ENCODE data around the gene PEX11B.

Gene PEX11B

GRCh38 chr1:145958734-145959133, 40.2 kb upstream of the PEX11B start:
- intact Hi-C loops (cut with micrococcal nuclease): no loop called here

DNA sequence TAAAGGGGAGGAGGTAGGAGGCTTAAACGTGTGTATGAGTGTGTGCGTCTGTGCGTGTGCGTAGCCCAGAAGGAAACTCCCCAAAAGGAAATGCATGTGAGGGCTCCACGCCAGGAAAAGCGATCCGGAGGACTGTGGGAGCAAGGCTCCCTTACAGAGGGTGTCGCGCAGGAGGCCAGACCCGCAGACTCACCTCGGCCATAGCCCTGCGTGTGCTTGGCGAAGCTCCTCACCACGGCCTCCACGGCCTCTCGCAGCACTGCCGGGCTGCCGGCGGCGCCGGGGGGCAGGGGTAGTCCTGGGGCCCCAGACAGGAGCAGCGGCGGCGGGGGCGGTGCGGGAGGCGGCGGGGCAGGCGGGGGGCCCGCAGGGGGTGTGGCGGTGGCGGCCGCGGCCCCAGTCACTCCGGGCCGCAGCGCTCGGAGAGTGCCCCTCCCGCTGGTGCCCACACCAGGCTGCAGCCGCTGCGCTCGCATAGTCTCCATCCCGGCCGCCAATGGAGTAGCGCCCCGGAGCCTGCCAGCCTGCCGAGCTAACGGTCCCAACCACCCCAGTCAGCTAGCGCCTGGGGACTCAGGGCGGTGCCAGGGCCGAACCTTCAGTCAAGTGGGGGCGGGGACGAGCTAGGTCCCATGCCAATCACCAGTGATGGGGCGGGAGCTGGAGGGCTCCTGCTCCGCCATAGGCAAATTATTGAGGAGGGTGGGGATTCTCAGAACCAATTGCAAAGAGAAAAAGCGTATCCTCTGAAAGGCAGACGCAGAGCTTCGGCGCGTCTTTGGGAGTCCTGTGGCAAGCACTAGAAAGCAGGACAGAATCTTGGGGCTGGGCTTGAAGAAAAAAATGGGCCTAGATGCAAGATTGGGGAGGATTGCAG, 39.2 kb upstream of the PEX11B start, which contains the start of gene LIX1L:
Gene LIX1L (minus strand): TSS at position 575 of the 877 bp plus-strand sequence. CDS start 90 bp downstream, at position 485.
- Mint-ChIP-seq H3K27me3 (peaks cover 23% of the 10 kb centered on the region), H3K36me3 (ENCODE audit: low read depth) (peaks cover 7% of the 10 kb centered on the region), H3K9me3 (no peaks in the 10 kb centered on the region), H3K4me3 (peak within 1 kb of the TSS; percentile 79), H3K4me1 (ENCODE audit: low read depth) (peaks cover 80% of the 10 kb centered on the region), H3K27ac (peak within 1 kb of the TSS; percentile 71)
- intact Hi-C loops (cut with micrococcal nuclease): no loop called here

More at GRCh38 chr1:145958734-145959133, 40.2 kb upstream of the PEX11B start:
- H3K4me3 Mint-ChIP-seq: no peak overlapping the region
- H3K9me3 Mint-ChIP-seq: no peaks in the 10 kb centered on the region
- H3K4me1 Mint-ChIP-seq (ENCODE audit: low read depth): peaks cover 90% of the 10 kb centered on the region
- H3K27ac Mint-ChIP-seq: no peak overlapping the region
- peaks cover 7% of the 10 kb centered on the region for H3K36me3 Mint-ChIP-seq (ENCODE audit: low read depth)
- H3K27me3 Mint-ChIP-seq: peaks cover 29% of the 10 kb centered on the region

DNA sequence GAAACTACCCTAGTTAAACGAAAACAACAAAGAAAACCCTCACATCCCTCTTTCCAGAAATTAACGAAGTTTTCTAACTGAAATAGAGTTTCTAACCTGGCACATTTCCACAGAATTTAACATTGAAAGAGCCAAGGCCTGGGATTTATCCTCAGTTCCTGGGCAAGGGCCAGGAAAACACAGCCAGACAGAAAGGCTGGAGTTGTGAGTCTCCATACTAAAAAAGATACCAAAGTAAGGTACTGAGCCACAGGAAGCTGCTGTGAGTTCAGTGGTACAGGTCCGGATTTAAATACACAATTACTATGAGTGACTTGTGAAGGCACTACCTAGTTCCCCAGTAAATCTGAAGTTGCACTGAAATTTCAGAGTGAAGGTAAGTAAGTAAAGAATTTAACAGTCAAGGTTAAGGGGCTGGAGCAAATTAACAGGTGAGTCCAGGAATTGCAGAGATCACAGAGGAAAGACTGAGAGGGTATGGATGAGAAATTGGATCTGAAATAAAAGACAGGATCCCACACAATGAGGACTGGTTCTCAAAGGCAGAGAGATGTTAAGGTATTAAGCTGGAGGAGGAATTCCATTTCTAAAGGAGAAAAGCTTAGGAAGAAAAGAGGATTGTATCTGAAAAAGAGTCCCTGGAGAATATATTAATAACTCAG, 38.4 kb upstream of the PEX11B start:
- Mint-ChIP-seq H3K27me3 (peaks cover 17% of the 10 kb centered on the region), H3K36me3 (ENCODE audit: low read depth) (peaks cover 8% of the 10 kb centered on the region), H3K4me1 (ENCODE audit: low read depth) (peaks cover 72% of the 10 kb centered on the region), H3K9me3 (no peaks in the 10 kb centered on the region), H3K4me3 (peak overlapping the region; percentile 79), H3K27ac (peak overlapping the region; percentile 71)
- intact Hi-C loops (cut with micrococcal nuclease): no loop called here

GRCh38 chr1:145956361-145956760, 37.8 kb upstream of the PEX11B start:
- peaks cover 11% of the 10 kb centered on the region for H3K27me3 Mint-ChIP-seq
- H3K4me1 Mint-ChIP-seq (ENCODE audit: low read depth): peaks cover 67% of the 10 kb centered on the region
- H3K27ac Mint-ChIP-seq: peak overlapping the region; percentile 71
- intact Hi-C loops (cut with micrococcal nuclease): no loop called here
- peaks cover 13% of the 10 kb centered on the region for H3K36me3 Mint-ChIP-seq (ENCODE audit: low read depth)
- peak overlapping the region; percentile 79 for H3K4me3 Mint-ChIP-seq
- H3K9me3 Mint-ChIP-seq: no peaks in the 10 kb centered on the region

DNA sequence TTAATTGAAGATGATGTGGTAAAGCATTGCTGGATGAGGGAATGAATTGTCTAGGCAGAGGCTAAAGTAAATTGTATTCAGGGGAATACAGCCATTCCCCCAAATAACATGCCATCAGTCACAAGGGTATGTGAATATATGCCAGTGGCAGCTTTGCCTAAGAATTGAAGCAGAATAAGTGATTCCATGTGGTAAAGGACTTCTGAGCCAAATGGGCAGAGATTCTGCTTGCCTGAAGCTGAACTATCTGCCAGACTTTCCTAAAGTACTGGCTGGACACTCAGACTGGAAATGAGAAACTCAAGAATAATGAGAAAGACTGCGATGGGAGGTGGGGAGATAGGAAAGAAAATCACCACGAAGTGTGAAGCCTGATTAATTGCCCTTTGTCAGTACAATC, 36.9 kb upstream of the PEX11B start:
- no peaks in the 10 kb centered on the region for H3K9me3 Mint-ChIP-seq
- no peak overlapping the region for H3K4me3 Mint-ChIP-seq
- H3K36me3 Mint-ChIP-seq (ENCODE audit: low read depth): peaks cover 9% of the 10 kb centered on the region
- intact Hi-C loops (cut with micrococcal nuclease): no loop called here
- no peak overlapping the region for H3K27ac Mint-ChIP-seq
- peaks cover 2% of the 10 kb centered on the region for H3K27me3 Mint-ChIP-seq
- peaks cover 63% of the 10 kb centered on the region for H3K4me1 Mint-ChIP-seq (ENCODE audit: low read depth)

DNA sequence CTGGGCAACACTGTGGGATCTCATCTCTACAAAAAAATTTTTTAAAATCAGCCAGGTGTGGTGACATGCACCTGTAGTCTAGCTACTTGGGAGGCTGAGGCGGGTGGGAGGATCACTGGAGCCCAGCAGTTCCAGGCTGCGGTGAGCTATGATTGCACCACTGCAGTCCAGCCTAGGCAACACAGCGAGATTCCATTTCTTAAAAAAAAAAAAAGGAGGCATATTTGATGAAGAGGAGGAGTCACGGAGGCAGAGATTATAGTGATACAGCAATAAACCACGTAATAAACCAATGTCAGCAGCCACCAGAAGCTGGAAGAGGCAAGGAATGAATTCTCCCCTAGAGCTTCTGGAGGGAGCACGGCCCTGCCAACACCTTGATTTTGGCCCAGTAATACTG, 35.3 kb upstream of the PEX11B start:
- intact Hi-C loops (cut with micrococcal nuclease): no loop called here
- no peaks in the 10 kb centered on the region for H3K9me3 Mint-ChIP-seq
- peaks cover 55% of the 10 kb centered on the region for H3K4me1 Mint-ChIP-seq (ENCODE audit: low read depth)

GRCh38 chr1:145952903-145953302, 34.4 kb upstream of the PEX11B start:
- H3K4me1 Mint-ChIP-seq (ENCODE audit: low read depth): peaks cover 45% of the 10 kb centered on the region

More for the DNA sequence above, 35.3 kb upstream of the PEX11B start:
- Mint-ChIP-seq H3K36me3 (ENCODE audit: low read depth) (peaks cover 16% of the 10 kb centered on the region), H3K27me3 (no peaks in the 10 kb centered on the region), H3K4me3 (no peak overlapping the region), H3K27ac (no peak overlapping the region)

DNA sequence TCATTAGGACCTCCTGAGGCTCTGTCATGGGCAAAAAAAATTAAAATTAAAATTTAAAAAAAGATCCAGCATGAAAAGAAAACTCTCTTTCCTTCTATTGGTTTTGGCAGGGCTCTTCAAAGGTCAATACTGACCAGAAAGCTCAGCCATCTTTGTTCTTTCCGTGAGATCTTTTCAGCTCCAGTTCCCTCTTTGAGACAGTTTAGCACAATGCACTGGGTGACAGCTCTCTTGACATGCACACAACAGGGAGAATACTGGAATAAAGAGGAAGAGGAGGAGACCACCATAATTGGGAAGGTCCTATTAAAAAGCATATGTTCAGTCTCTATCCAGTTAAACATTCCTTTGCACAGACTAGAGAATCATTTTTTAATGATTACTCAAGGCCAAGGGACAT, 33.0 kb upstream of the PEX11B start:
- H3K36me3 Mint-ChIP-seq (ENCODE audit: low read depth): peaks cover 21% of the 10 kb centered on the region
- intact Hi-C loops (cut with micrococcal nuclease): no loop called here
- no peak overlapping the region for H3K4me3 Mint-ChIP-seq
- H3K27ac Mint-ChIP-seq: no peak overlapping the region
- peaks cover 36% of the 10 kb centered on the region for H3K4me1 Mint-ChIP-seq (ENCODE audit: low read depth)
- H3K9me3 Mint-ChIP-seq: no peaks in the 10 kb centered on the region
- no peaks in the 10 kb centered on the region for H3K27me3 Mint-ChIP-seq

More at GRCh38 chr1:145952903-145953302, 34.4 kb upstream of the PEX11B start:
- H3K27ac Mint-ChIP-seq: no peak overlapping the region
- H3K9me3 Mint-ChIP-seq: no peaks in the 10 kb centered on the region
- H3K4me3 Mint-ChIP-seq: no peak overlapping the region
- H3K36me3 Mint-ChIP-seq (ENCODE audit: low read depth): peaks cover 16% of the 10 kb centered on the region
- no peaks in the 10 kb centered on the region for H3K27me3 Mint-ChIP-seq
- intact Hi-C loops (cut with micrococcal nuclease): no loop called here

- peaks cover 13% of the 10 kb centered on the region for H3K4me1 Mint-ChIP-seq (ENCODE audit: low read depth)
- intact Hi-C loops (cut with micrococcal nuclease): no loop called here
- no peaks in the 10 kb centered on the region for H3K9me3 Mint-ChIP-seq
Observed at GRCh38 chr1:145949219-145949618, 30.7 kb upstream of the PEX11B start.

GRCh38 chr1:145947551-145947950, 29.0 kb upstream of the PEX11B start:
- H3K9me3 Mint-ChIP-seq: no peaks in the 10 kb centered on the region
- no peak overlapping the region for H3K4me3 Mint-ChIP-seq
- no peak overlapping the region for H3K27ac Mint-ChIP-seq
- intact Hi-C loops (cut with micrococcal nuclease): no loop called here
- peaks cover 22% of the 10 kb centered on the region for H3K4me1 Mint-ChIP-seq (ENCODE audit: low read depth)
- H3K27me3 Mint-ChIP-seq: no peaks in the 10 kb centered on the region
- H3K36me3 Mint-ChIP-seq (ENCODE audit: low read depth): peaks cover 50% of the 10 kb centered on the region

More at GRCh38 chr1:145949219-145949618, 30.7 kb upstream of the PEX11B start:
- H3K36me3 Mint-ChIP-seq (ENCODE audit: low read depth): peaks cover 35% of the 10 kb centered on the region
- no peak overlapping the region for H3K4me3 Mint-ChIP-seq
- H3K27me3 Mint-ChIP-seq: no peaks in the 10 kb centered on the region
- H3K27ac Mint-ChIP-seq: no peak overlapping the region

- no peaks in the 10 kb centered on the region for H3K9me3 Mint-ChIP-seq
- no peak overlapping the region for H3K27ac Mint-ChIP-seq
- intact Hi-C loops (cut with micrococcal nuclease): no loop called here
- H3K27me3 Mint-ChIP-seq: no peaks in the 10 kb centered on the region
- H3K36me3 Mint-ChIP-seq (ENCODE audit: low read depth): peaks cover 56% of the 10 kb centered on the region
- H3K4me1 Mint-ChIP-seq (ENCODE audit: low read depth): peaks cover 25% of the 10 kb centered on the region
- H3K4me3 Mint-ChIP-seq: no peak overlapping the region
Observed at GRCh38 chr1:145946477-145946986, 28.0 kb upstream of the PEX11B start.

DNA sequence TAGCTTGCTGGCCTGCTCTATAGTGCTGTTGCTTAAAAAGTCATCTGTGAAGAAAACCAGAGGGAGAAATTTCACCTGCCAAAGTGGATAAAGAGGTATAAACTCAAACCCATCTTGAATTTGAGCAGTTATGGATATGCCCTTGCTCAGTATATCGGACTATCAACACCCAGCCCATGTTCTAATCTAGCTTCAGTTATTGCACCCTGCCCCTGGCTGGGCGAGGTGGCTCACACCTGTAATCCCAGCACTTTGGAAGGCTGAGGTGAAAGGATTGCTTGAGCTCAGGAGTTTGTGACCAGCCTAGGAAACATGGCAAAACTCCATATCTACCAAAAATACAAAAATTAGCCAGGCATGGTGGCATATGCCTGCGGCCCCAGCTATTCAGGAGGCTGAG, 26.0 kb upstream of the PEX11B start:
- intact Hi-C loops (cut with micrococcal nuclease): no loop called here
- Mint-ChIP-seq H3K4me3 (no peak overlapping the region), H3K27me3 (no peaks in the 10 kb centered on the region), H3K36me3 (ENCODE audit: low read depth) (peaks cover 63% of the 10 kb centered on the region), H3K27ac (no peak overlapping the region), H3K4me1 (ENCODE audit: low read depth) (peaks cover 11% of the 10 kb centered on the region), H3K9me3 (no peaks in the 10 kb centered on the region)

- Mint-ChIP-seq H3K27me3 (no peaks in the 10 kb centered on the region), H3K4me1 (ENCODE audit: low read depth) (peaks cover 11% of the 10 kb centered on the region), H3K27ac (no peak overlapping the region), H3K36me3 (ENCODE audit: low read depth) (peaks cover 64% of the 10 kb centered on the region), H3K4me3 (no peak overlapping the region), H3K9me3 (no peaks in the 10 kb centered on the region)
- intact Hi-C loops (cut with micrococcal nuclease): no loop called here
Observed at GRCh38 chr1:145942871-145943270, 24.4 kb upstream of the PEX11B start.

DNA sequence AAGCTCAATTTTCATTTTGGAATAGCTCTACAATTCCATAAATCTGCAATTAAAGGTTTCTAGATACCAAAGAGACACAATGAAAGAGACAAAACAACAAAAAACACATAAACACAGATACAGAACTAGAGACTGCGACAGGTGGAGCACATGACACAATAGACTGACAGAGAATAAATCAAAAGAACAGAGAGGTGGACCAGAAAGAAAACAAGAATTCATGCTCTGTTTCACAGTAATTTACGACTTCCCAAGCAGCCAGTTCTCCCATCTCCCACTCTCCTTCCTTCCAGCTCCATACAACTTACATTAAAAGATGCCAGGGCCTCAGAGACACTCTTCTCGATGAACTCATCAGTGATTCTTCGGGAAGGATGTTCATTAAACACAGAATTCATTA, 23.9 kb upstream of the PEX11B start:
- H3K36me3 Mint-ChIP-seq (ENCODE audit: low read depth): peaks cover 66% of the 10 kb centered on the region

More for the DNA sequence above, 23.9 kb upstream of the PEX11B start:
- H3K4me1 Mint-ChIP-seq (ENCODE audit: low read depth): peaks cover 11% of the 10 kb centered on the region
- H3K27me3 Mint-ChIP-seq: no peaks in the 10 kb centered on the region
- H3K4me3 Mint-ChIP-seq: no peak overlapping the region
- no peaks in the 10 kb centered on the region for H3K9me3 Mint-ChIP-seq
- H3K27ac Mint-ChIP-seq: no peak overlapping the region
- intact Hi-C loops (cut with micrococcal nuclease): no loop called here

Data from dendritic cell treated with granulocyte-macrophage colony-stimulating factor and Interleukin-4, amounts not matched to agents 40 ng/mL and 50 ng/mL, for 4 days (primary cell).